GM21786 (cell line): Measurements from ENCODE around the gene INTS2.
"Not testable (repeated sequence)": the region's sequence is repeated elsewhere in the genome, so short reads cannot be mapped to it uniquely, and the experiment has no call there.

Source experiments
- ATAC-seq: cut with Tn5 transposase; IDR thresholded peaks from one replicate; pipeline ENCODE4 v1.9.1; 2021; ENCODE audit not compliant: unreplicated experiment

INTS2 gene

GRCh38 chr17:61852857-61853256, 74.9 kb downstream of the INTS2 start:
- no peak for ATAC-seq

GRCh38 chr17:61849674-61850073, 78.1 kb downstream of the INTS2 start:
- ATAC-seq = no peak

GRCh38 chr17:61848896-61849295, 78.9 kb downstream of the INTS2 start:
- no peak for ATAC-seq

- no peak for ATAC-seq
Observed at GRCh38 chr17:61848247-61848646, 79.5 kb downstream of the INTS2 start.

DNA sequence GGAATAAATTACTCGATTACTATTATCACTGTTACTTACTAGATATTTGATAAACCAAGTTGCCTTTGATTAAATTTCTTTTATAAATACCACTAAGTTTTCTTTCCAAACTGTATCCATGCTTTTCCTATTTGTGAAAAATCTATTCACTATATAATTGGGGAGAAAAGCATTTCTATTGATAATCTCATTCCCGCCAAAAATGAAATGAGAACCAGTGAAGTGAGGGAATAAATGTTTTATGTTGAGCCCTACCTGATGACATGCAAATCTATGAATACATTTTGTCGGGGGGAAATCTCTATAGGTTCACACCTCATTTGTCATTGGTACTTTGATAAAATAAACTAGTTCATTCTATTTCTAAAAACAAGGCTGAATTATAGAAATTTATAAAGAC, 80.1 kb downstream of the INTS2 start:
- ATAC-seq = no peak

DNA sequence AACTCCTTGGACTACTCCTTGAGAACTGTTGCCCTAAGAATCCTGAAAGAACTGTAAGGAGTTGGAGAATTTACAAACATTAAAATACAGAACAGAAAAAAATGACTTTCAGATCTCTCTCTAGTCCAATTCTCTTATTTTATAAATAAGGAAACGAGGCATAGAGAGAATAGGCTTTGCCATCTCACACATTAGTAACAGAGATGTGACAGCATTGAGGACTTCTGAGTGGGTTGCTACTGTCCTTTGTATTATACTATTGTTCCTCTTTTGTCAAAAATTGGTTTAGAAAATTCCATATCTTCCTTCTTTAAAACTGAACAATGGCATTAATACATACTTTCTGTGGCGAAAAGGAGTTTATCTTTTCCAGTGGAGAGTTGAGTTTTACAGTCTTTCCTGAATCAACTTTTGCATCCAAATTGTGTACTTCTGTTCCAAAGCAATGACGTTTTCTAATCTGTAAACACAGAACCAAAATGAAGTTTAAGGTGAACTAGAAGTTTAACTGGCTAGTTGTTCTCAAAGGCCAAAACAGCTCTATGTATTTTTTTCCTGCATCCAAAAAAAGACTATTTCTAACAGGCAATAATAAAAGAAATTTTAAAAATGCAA, 80.9 kb downstream of the INTS2 start:
- no peak for ATAC-seq

DNA sequence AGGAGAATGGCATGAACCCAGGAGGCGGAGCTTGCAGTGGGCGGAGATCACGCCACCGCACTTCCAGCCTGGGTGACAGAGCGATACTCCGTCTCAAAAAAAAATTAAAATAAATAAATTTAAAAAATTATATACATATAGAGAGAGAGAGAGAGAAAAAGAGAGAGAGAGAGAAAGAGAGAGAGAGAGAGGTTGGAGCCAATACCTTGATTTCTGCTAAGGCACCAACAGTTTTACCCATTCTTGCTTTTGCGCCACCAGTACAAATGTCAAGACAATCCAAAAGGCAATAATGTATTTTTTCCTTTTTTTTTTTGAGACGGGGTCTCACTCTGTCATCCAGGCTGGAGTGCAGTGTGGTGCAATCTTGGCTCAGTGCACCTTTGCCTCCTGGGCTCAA, 81.7 kb downstream of the INTS2 start:
- ATAC-seq = no peak

DNA sequence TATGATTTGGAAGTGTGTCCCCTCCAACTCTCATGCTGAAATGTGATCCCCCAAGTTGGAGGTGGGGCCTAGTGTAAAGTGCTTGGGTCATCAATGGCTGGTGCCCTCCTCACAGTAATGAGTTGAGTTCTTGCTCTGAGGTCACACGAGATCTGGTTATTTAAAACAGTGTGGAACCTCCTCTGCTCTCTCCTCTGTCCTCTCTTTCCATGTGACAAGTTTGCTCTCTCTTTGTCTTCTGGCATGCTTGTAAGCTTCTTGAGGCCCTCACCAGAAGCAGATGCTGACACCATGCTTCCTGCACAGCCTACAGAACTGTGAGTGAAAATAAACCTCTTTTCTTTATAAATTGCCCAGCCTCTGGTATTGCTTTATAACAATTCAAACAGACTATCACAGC, 84.3 kb downstream of the INTS2 start:
- no peak for ATAC-seq

- no peak for ATAC-seq
Observed at GRCh38 chr17:61842899-61843298, 84.9 kb downstream of the INTS2 start.

GRCh38 chr17:61839300-61839786, 88.4 kb downstream of the INTS2 start:
- ATAC-seq = no peak

DNA sequence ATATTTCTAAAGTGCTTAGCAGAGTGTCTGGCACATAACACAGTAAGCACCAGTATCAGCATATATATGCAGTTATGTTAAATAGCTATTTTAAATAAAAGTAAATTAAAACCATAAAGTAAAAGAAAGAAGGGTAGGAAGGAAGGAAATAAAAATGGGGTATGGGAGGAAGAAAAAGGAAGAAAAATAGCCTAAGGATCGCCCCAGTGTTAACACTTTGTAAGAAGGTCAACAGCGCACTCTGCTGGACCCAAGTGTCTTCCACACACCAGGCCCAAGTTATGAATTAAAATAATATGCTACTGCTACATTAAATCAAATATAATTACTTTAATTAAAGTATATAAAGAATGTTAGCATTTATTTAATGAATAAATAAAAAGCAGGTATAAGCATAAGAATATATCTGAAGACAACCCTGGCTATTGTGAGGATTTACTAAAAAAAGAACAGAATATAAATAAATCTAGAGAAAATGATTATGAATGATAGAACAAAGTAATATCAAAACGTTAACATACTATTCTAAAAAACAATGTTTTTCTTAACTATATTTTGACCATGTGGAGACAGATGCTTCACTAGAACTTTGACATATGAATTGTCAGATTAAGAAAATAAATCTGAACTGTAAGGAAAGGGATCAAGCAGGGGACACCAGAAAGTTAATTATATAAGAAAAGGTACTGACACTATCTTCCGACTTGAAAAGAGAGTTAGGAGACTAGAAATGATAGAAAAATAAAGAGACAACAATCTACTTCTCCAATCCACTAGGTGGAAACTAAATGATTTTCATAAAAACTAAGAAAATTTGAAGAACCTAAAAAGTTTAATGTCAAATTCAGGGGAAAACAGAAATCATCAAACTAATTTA, 90.4 kb downstream of the INTS2 start:
- ATAC-seq = no peak

- no peak for ATAC-seq
Observed at GRCh38 chr17:61836266-61837174, 91.3 kb downstream of the INTS2 start.

GRCh38 chr17:61835606-61836005, 92.2 kb downstream of the INTS2 start:
- ATAC-seq = no peak

- ATAC-seq = no peak
Observed at GRCh38 chr17:61834610-61835009, 93.2 kb downstream of the INTS2 start.

GRCh38 chr17:61833536-61834193, 94.1 kb downstream of the INTS2 start:
- no peak for ATAC-seq

DNA sequence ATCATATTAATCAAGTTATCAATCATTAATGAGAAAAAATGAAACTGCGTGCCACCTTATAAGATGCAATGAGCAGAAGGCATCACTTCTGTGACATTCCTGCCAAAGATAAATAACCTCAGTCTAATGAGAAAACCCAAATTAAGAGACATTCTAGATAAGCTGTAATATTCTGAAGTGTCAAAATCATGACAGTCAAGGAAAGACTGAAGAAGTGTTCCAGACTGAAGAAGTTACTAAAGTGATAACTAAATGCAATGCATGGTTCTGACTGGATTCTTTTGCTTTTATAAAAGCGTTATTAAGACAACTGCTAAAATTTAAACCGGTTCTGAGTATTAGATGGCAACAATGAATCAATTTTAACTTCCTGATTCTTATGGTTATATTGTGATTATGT, 95.3 kb downstream of the INTS2 start:
- no peak for ATAC-seq

- ATAC-seq = no peak
Observed at GRCh38 chr17:61831099-61831498, 96.7 kb downstream of the INTS2 start.

DNA sequence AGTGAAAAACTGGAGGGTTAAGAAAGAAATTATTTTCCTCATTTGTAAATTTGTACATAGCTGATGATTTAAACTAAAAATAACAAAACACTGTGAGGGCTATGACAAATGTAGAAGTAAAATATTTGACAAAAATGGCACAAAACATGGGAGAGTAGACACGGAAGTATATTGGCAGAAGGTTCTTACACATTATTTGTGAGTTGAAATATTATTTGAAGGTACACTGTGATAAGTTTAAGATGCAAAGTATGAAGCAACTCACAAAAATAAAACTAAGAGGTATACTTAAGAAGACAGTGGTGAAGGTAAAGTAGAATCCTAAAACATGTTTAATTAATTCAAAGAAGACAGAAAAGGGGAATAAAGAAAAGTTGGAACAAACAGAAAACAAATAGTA, 99.1 kb downstream of the INTS2 start:
- no peak for ATAC-seq

GRCh38 chr17:61827649-61828395, 100.0 kb downstream of the INTS2 start:
- no peak for ATAC-seq

DNA sequence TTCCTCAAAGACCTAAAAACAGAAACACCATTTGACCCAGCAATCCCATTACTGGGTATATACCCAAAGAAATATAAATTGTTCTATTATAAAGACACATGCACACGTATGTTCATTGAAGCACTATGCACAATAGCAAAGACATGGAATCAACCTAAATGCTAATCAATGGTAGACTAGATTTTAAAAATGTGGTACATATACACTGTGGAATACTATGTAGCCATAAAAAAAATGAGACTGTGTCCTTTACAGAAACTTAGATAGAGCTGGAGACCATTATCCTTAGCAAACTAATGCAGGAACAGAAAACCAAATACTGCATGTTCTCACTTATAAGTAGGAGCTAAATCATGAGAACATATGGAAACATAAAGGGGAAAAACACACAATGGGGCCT, 100.9 kb downstream of the INTS2 start:
- ATAC-seq = not testable (repeated sequence)
